ENCODE measurements around the gene BFAR. TPM values are rescaled to one million over a fixed set of nuclear protein-coding genes. Genes with fewer than 3 reads are reported as not detected.

The BFAR gene
- total and polyA plus RNA-seq, 10 of the 15 experiments (the other 5 are each of a cell fraction or from before 2014, with no cell fraction given): 34.6 to 62.0 (median 43.4) TPM

DNA sequence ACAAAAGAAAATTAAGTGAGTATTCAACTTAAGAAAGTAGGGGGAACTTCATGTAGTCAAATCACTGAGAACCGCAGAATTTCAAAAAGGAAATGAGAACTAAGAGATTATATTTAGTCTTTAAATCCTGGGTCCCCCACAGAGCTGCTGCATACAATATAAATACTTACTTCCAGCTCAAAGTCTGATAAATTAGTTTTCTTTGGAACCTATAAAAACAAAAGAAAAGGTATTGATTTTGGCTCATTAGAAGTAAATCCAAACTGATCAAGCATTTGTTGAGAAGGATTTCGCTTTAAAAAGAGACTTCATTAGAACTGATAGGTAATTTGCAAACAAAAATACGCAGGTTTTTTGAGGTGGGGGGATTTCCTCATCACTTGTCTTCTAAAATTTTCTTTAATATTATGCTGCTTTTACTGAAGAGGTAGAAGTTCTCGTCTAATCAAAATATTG, 24.6 kb upstream of the BFAR start (continued):
- TF ChIP-seq SUPT20H (IDR thresholded peaks at IDR 0.05; ENCODE audit: borderline replicate concordance, control insufficient read depth, low read depth, low read length): no peak
- TF ChIP-seq CHD1 (IDR thresholded peaks at IDR 0.05; ENCODE audit: low read depth, low read length): no peak
- TF ChIP-seq RAD51 (IDR thresholded peaks at IDR 0.05): no peak
- TF ChIP-seq, protein P1, sequence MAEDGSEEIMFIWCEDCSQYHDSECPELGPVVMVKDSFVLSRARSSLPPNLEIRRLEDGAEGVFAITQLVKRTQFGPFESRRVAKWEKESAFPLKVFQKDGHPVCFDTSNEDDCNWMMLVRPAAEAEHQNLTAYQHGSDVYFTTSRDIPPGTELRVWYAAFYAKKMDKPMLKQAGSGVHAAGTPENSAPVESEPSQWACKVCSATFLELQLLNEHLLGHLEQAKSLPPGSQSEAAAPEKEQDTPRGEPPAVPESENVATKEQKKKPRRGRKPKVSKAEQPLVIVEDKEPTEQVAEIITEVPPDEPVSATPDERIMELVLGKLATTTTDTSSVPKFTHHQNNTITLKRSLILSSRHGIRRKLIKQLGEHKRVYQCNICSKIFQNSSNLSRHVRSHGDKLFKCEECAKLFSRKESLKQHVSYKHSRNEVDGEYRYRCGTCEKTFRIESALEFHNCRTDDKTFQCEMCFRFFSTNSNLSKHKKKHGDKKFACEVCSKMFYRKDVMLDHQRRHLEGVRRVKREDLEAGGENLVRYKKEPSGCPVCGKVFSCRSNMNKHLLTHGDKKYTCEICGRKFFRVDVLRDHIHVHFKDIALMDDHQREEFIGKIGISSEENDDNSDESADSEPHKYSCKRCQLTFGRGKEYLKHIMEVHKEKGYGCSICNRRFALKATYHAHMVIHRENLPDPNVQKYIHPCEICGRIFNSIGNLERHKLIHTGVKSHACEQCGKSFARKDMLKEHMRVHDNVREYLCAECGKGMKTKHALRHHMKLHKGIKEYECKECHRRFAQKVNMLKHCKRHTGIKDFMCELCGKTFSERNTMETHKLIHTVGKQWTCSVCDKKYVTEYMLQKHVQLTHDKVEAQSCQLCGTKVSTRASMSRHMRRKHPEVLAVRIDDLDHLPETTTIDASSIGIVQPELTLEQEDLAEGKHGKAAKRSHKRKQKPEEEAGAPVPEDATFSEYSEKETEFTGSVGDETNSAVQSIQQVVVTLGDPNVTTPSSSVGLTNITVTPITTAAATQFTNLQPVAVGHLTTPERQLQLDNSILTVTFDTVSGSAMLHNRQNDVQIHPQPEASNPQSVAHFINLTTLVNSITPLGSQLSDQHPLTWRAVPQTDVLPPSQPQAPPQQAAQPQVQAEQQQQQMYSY (CRISPR knock-in tag; IDR thresholded peaks at IDR 0.05): no peak
- TF ChIP-seq, protein P2, sequence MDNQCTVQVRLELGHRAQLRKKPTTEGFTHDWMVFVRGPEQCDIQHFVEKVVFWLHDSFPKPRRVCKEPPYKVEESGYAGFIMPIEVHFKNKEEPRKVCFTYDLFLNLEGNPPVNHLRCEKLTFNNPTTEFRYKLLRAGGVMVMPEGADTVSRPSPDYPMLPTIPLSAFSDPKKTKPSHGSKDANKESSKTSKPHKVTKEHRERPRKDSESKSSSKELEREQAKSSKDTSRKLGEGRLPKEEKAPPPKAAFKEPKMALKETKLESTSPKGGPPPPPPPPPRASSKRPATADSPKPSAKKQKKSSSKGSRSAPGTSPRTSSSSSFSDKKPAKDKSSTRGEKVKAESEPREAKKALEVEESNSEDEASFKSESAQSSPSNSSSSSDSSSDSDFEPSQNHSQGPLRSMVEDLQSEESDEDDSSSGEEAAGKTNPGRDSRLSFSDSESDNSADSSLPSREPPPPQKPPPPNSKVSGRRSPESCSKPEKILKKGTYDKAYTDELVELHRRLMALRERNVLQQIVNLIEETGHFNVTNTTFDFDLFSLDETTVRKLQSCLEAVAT (IDR thresholded peaks at IDR 0.05): no peak
- TF ChIP-seq TARDBP (IDR thresholded peaks at IDR 0.05; ENCODE audit: borderline replicate concordance): no peak
- TF ChIP-seq RBBP5 (conservative IDR thresholded peaks at IDR 0.05): 0 out of 2 replicates have a peak, but pooled peaks have one; percentile 62
- no peak for TF ChIP-seq ZNF622 (IDR thresholded peaks at IDR 0.05)
- TF ChIP-seq, protein P3, sequence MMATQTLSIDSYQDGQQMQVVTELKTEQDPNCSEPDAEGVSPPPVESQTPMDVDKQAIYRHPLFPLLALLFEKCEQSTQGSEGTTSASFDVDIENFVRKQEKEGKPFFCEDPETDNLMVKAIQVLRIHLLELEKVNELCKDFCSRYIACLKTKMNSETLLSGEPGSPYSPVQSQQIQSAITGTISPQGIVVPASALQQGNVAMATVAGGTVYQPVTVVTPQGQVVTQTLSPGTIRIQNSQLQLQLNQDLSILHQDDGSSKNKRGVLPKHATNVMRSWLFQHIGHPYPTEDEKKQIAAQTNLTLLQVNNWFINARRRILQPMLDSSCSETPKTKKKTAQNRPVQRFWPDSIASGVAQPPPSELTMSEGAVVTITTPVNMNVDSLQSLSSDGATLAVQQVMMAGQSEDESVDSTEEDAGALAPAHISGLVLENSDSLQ (IDR thresholded peaks at IDR 0.05): no peak
- TF ChIP-seq RFX5 (IDR thresholded peaks at IDR 0.05; ENCODE audit: low read depth, low read length): no peak
- TF ChIP-seq FOS (IDR thresholded peaks at IDR 0.05; ENCODE audit: borderline replicate concordance, extremely low read depth, insufficient read length): no peak
- TF ChIP-seq POU2F2 (IDR thresholded peaks at IDR 0.05; ENCODE audit: borderline replicate concordance, low read depth, low read length): 0 out of 3 replicates have a peak, but pooled peaks have one; percentile 12
- TF ChIP-seq RCOR1 (conservative IDR thresholded peaks at IDR 0.05; ENCODE audit: low read depth, low read length): no peak
- no peak for TF ChIP-seq PAX5 (IDR thresholded peaks at IDR 0.05; ENCODE audit: borderline replicate concordance, low read depth, low read length)
- TF ChIP-seq CBX3 (IDR thresholded peaks at IDR 0.05; ENCODE audit: borderline replicate concordance, low read depth): no peak
- TF ChIP-seq CEBPB (IDR thresholded peaks at IDR 0.05; ENCODE audit: borderline replicate concordance in 1 of 2, low read depth in 2 of 2, low read length in 2 of 2): no peak
- no peak for TF ChIP-seq ZBED1 (IDR thresholded peaks at IDR 0.05; ENCODE audit: borderline replicate concordance)
- no peak for TF ChIP-seq ZNF384 (IDR thresholded peaks at IDR 0.05; ENCODE audit: borderline replicate concordance, low read depth, low read length)
- peak; percentile 42 for TF ChIP-seq SP1 (IDR thresholded peaks at IDR 0.05; ENCODE audit: low read depth, low read length)
- no peak for TF ChIP-seq HDGF (IDR thresholded peaks at IDR 0.05)
- TF ChIP-seq YY1 (IDR thresholded peaks at IDR 0.05; ENCODE audit: low read depth, low read length): no peak
- TF ChIP-seq, protein P4, sequence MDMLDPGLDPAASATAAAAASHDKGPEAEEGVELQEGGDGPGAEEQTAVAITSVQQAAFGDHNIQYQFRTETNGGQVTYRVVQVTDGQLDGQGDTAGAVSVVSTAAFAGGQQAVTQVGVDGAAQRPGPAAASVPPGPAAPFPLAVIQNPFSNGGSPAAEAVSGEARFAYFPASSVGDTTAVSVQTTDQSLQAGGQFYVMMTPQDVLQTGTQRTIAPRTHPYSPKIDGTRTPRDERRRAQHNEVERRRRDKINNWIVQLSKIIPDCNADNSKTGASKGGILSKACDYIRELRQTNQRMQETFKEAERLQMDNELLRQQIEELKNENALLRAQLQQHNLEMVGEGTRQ (IDR thresholded peaks at IDR 0.05; ENCODE audit: borderline replicate concordance, low read depth, low read length): no peak
- TF ChIP-seq TCF3 (IDR thresholded peaks at IDR 0.05; ENCODE audit: borderline replicate concordance, insufficient read depth, low read depth, low read length): no peak
- TF ChIP-seq POLR2AphosphoS5 (IDR thresholded peaks at IDR 0.05; ENCODE audit: low read length): no peak
- no peak for TF ChIP-seq ZZZ3 (IDR thresholded peaks at IDR 0.05; ENCODE audit: control insufficient read depth, insufficient read length, low read depth)

Data from GM12878 (cell line).